ENCODE results near the gene CCDC24.

The CCDC24 gene

DNA sequence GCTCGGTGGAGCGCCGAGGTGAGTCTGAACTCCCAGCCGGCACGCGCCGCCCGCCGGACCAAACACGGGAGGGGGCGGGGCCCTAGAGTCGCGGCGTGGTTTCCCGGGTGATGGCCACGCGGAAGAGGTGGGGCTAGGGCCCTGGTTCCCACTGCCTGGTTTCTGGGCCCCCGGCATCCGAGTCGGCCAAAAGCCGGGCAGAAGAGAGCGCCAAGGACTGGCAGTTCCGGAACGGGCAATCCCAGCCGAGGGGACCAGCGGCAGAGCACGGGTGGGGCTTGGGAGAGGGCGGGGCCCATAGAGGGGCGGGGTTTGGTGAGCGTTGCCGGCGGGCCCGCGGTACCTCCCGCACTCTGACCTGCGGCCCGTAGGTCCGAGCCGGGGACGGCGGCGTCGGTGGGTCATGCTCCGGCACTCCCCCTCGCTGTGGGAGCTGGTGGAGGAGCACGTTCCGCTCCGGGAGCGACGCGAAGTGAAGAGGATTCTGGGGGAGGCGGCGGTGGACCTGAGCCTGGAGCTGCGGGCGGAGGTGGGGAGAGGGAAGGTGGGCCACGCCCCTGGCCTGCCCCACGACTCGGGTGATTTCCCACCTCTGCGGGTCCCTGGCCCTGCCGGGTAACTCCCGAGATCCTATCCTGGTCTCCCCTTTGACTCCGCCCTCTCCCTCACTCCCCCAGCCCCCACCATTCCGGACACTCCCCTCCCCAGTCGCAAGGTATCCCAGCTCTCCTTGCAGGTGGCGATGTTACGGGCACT is at the start of gene CCDC24:
CCDC24 (plus strand) TSS at position 124 of the 756 bp plus-strand sequence; CDS start at position 404, 280 bp downstream.
- DNase-seq (ENCODE audit: low spot score): peak; percentile 80

DNA sequence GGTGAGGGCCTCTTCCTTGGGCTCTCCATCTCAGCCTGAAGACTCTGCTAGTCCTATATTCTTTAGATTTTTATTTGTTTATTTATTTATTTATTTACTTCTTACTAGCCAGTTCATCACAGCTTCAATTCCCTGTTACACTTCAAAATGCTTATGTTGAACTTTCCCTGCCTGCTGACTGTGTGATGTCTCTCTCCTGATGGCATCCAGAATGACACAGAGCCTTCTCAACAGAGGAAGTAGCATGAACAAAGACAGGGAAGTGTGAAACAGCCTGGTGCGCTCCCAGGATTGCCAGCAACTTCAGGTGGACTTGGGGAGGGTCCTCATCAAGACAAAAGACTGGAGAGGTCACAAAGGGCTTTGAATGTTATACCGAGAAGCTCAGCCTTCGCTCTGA is 49.0 kb upstream of the CCDC24 start:
- DNase-seq (ENCODE audit: low spot score): no peak

DNA sequence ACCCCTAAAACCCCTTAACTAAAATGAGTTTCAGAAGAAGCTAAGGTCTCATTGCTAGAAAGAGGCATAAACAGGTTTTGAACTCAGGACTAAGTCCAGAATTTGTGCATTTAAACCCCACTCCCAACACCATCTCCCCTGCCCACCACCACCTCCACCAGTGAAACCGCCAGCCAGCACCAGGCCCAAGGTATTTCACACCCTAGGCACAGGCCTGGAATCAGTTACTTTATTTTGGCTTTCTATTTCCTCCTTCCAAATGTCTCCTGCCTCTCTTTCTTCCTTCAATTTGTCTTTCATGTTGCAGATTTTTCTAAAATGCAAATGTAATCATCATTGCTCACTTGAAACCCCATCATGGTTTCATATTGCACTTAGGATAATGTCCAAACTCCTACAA is 46.5 kb upstream of the CCDC24 start:
- no peak for DNase-seq (ENCODE audit: low spot score)

DNA sequence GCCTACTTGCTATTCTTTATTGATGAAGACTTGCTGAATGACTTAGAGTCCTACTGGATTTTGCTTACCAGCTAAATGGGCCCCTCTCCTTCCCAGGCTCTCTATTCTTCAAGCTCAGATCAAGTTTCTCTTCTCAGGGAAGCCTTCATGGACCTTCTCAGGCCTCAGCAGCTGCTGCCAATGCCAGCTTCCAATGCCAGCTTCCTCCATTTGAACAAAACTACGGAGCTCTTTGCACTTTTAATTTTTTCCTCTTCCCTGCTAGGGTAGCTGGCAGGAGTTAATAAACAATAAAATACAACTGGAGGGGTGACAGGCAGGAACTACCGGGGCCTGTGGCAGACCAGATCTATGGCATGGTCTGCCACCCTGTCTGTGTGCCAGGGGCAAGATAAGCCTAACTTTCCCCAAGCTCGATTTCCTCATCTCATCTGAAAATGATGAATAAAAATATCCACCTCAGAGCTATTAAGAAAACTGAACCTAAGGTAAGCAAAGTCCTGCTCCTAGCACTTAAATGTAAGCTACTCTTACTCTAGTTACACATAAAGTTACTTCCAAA is 45.6 kb upstream of the CCDC24 start:
- no peak for DNase-seq (ENCODE audit: low spot score)

DNA sequence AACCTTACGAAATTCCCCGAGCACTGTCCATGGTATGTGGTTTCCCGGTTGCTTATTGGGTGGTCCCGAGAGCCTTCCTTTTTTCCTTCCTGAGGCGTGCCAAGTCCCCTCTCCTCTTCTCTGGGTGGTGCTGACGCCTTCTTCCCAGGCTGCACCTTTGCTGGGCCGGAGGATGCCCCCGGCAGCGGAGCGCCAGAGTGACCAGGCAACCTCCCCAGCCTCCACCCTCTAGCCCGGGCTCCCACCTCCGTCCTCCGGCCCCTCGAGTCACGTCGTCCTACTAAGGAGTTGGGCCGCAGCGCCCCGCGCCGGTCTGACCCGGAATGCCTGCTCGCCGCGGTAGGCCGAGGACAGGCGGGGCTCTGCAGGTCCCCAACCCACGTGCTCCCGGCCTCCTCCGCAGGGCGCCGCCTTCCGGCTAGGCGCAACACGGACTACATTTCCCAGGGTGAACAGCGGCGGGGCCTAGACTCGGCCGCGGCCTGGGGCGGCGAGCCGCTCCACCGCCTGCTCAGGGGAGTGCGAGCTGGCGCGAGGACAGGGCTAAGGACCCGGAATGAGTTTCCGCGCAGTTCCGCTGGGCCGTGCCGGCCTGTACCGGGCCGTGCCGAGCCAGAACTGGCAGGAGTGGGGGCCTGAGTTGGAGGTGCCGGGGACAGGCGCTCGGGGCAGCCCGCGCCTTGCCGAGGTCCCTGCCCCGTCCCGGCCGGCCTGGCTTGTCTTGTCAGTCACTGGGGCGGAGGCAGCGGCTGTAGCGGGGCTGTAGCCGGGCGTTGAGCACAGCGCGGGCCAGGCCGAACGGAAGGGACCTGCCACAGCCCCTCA is 45.0 kb upstream of the CCDC24 start, which contains the start of gene IPO13:
IPO13 (plus strand) TSS at position 715 of the 825 bp plus-strand sequence. CDS start 651 bp downstream, outside the sequence.
- DNase-seq (ENCODE audit: low spot score): peak; percentile 97

DNA sequence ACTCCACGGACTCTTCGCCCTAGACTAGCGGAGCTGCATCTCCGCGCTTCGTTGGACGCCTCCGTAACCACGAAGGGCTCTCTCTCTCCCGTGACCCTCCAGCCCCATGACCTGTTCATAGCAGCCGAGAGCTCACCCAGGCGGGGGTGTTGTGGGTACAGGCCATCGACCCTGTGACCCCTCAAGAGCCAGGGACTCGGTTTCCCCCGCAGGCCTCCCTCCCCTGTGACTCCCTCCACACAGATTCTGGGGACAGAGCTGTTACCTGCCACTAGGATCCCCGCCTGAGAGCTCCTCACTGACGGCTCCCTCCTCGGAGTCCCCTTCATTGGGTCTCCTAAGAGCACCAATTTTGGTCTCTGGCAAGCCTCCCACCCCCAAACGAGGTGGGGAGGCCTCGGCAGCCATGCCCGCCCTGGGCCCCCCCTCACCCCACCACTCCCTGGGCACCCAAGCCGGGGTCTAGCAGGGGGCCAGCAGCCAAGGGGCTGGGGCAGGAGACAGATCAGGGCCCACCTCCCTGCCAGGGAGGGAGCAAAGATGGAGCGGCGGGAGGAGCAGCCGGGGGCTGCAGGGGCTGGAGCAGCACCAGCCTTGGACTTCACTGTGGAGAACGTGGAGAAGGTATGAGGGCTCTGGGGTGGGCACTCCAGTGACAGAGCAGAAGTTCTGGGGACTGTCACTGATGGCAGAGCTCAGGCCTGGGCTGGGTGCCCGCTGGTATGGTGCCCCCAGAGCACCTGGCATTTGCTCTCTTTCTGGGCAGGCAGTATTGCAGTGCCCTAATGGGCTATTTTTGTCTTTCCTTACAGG is 44.1 kb upstream of the CCDC24 start:
- no peak for DNase-seq (ENCODE audit: low spot score)

DNA sequence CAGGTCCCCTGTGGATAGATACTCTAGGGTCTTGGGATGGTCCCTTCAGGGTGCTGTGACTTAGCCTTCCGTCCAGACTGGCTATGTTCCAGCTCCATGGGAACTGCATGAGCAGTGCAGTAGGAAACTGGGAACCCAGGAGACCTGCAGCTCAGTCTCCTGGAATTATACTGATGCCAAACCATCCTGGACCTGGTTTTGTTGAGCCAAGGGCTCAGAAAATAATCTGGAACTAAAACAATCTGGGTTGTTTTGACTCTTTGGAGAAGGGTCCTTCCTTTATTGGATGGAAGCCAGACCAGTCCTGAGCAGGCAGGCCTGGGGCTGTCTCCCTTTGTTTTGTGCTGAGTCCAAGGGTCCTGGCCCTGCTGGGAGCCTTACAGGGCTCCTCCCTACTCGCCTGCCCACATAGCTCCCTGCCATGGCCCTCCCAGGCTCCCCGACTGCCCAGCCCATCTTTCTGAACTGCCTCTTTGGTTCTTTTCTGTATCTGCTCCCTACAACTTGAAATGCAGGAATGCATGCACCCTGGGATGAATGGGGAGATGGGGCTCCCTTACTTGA is 43.4 kb upstream of the CCDC24 start:
- DNase-seq (ENCODE audit: low spot score): no peak

DNA sequence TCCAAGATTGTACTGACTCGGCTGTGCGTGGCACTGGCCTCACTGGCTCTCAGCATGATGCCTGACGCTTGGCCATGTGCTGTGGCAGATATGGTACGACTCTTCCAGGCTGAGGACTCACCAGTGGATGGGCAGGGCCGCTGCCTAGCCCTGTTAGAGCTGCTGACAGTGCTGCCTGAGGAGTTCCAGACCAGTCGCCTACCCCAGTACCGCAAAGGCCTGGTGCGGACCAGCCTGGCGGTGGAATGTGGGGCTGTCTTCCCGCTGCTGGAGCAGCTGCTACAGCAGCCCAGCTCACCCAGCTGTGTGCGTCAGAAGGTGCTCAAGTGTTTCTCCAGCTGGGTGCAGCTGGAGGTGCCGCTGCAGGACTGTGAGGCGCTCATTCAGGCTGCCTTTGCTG is 41.7 kb upstream of the CCDC24 start:
- DNase-seq (ENCODE audit: low spot score): no peak

DNA sequence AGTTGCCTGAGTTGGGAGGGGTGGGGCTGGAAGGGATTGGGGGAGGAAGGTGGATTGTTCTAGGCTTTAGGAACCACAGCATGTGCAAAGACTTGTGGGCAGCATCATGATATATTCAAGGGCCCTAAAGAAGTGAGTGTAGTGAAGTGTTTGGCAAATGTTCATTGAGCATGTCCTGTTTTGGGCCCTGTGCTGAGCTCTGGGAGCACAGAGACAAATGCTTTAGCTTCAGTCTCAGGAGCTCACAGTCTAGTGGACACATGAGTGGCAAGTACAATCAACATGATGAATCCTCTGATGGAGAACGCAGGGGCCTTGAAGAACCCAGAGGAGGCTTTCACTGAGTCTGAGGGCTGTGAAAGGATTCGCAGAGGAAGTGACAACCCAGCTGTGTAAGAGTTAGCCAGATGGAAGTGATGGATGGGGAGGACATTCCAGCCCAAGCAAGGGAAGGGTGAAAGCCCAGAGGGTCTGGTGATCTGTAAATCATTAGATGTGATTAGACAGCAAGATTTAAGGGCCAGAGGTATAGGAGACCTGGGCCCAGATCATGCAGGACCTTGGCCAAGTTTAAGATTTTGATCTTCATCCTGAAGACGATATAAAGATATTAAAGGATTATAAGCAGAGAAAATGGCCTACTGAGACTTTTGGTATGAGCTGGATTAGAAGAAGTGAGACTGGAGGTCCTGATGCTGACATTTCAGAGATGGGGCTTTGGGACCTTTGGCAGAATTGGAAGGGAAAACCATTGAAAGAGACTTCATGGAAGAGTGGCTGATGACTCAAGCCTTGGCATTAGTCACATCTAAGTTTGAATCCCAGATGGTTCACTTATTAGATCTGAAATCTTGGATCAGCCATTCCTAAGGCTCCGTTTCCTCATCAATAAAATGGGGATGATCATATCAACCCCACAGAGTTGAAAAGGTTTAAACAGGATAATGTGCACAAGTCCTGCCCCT is 40.1 kb upstream of the CCDC24 start:
- DNase-seq (ENCODE audit: low spot score): no peak

DNA sequence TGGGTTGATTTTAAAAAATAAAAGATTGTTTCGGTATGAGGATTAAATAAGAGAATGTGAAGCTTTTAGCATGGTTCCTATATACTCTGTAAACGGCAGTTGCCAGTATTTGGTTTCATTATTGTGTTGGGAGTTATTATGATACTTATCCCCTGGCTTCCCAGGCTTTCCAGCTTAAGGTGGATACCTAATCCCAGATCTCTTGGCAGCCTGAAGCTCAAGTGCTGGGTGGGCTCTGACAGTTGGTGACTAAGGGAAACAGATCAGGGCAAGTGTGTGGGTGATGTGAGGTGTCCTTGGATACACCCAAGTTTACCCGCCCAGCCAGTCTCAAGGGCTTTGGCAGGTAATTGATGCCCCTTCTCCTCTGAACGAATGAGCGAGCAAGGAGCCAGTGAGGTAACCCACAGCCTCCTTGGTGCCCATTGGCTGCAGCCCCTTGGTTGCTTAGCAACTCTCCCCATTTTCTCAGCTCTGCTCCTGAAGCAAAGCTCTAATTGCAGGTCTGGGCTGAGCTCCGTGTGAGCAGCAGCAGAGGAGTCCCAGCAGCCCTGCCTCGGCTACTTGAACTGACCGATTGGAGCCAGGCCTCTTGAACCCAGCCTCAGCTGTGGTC is 38.6 kb upstream of the CCDC24 start:
- no peak for DNase-seq (ENCODE audit: low spot score)

DNA sequence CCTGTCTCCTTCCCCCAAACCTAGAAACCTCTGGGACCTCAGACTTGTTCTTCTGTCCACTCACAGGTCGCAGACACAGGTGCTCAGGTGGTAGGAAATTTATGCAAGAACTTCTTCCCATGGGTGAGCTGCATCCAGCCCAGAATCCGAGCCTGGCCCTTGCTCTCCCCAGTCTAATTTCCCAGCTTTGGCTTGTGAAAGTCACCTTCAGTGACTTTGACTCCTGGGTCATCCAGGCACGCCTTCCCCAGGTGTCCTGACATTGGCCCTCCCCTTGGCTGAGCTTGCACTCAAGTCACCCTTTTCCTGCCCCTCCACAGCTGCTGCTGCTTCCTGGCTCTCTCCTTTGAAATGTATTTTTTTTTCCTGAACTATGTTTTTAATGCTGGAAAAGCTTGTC is 38.0 kb upstream of the CCDC24 start:
- no peak for DNase-seq (ENCODE audit: low spot score)

DNA sequence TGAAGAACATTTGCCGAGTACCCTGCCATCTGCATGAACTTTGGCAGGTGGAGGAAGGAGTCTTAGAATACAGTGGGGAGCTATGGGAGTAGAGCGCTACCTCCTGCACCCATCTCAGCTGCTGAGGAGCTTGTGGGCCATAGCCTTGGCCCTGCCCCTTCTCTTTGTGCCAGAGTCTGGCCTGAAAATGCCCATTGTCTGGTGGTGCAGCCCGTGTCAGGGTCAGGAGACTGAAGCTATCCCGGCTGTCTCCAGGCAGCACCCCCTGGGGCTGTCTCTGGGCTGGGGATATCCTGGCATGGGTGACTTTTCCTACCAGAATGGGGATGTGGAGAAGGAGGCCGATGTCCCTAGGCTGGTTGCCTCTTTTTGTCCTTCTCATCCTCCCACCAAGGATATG is 37.4 kb upstream of the CCDC24 start:
- no peak for DNase-seq (ENCODE audit: low spot score)

DNA sequence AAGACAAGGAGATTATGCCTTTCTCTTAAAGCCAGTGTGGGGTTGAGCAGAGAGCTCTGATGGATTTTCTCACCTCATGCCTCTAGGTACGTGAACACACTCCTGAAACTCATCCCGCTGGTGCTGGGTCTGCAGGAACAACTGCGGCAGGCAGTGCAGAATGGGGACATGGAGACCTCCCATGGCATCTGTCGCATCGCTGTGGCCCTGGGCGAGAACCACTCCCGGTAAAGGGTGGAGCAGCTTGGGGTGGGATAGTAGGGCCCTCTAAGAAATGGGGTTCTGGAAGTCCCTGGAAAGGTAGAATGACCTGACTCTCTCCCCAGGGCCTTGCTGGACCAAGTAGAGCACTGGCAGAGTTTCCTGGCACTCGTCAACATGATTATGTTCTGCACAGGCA is 35.2 kb upstream of the CCDC24 start:
- DNase-seq (ENCODE audit: low spot score): no peak

DNA sequence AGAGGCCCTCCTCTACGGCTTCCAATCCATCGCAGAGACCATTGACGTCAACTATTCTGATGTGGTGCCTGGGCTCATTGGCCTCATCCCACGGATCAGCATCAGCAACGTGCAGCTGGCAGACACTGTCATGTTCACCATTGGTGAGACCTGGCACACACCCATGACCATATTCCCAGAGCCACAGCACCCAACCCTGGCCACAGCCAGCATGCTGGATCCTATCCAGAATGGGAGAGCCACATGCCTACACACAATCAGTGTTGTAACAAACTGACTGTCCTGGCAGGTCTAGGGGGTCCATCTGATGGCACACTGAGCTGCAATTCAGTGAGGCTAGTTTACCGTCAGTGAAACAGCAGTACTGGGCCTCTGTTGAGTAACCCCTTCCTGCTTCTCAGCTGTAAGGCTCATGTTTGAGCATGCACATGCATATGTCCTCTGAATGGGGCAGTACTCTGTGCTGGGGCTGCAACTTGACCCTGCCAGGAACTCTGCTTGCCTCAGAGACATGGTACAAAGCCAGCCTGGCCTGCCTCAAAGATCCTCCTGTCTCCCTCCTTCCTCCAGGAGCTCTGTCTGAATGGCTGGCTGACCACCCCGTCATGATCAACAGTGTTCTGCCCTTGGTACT is 33.9 kb upstream of the CCDC24 start:
- no peak for DNase-seq (ENCODE audit: low spot score)

DNA sequence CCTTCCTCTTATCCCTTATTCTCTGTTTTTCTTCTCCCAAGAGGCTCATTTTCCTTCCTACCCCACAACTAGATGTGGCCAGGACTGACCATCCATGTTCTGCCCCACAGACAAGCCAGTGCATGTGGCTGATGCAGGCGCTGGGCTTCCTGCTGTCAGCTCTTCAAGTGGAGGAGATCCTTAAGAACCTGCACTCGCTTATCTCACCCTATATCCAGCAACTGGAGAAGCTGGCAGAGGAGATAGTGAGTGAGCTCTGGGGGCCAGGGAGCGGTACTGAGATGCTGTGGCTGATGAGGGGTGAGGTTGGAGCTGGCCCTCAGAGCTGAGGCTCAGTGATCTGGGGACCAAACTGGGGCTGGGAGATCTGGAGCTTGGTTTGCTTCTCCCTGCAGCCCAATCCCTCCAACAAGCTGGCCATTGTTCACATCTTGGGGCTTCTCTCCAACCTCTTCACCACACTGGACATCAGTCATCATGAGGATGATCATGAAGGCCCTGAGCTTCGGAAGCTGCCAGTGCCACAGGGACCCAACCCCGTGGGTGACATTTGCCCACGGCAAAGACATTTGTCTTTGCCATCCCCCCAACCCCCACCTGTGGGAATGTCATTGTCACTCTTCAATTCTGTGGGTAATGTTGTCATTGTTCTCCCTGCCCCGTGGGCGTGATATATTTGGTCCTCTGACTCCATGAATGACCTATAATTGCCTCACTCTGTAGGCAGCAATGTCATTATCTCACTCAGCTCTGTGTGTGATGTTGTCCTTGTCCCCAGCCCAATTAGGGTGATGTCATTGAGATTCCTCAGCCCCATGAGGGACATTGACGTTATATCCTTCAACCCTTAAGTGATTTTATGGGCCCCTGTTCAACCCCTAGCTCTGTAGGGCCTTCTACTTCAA is 32.8 kb upstream of the CCDC24 start:
- no peak for DNase-seq (ENCODE audit: low spot score)

DNA sequence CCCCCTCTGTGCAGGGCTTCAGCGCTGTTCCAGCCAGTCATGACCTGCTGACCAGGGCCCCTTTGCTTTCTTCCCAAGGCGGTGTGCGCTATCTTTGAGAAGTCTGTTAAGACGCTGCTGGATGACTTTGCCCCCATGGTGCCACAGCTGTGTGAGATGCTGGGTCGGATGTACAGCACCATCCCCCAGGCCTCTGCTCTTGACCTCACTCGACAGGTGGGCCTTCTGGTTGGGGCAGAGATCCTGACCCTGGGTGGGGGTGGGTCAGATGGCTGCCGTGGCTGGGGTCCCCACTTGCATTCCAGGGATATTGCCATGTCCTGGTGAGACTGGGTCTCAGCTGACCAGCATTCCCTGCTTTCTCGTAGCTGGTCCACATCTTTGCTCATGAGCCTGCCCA is 30.6 kb upstream of the CCDC24 start:
- DNase-seq (ENCODE audit: low spot score): no peak

DNA sequence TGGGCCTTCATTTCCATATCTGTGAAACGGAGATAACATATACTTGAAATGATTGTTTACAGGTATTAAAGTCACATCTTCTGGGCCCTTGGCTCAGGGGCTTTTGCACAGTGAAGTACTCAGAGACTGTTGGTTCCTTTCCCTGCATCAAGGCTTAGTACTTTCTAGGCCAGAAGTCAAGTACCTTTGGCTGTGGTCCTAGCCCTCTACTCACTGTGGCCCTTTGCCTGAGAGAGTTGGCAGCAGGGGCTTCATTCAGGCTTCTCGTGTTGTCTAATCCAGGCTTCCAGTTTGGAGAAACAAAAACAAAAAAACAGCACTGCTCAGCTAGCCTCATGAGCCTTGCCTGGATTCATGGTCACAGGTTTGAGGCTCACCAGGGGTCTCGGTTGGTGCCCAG is 29.7 kb upstream of the CCDC24 start:
- DNase-seq (ENCODE audit: low spot score): no peak

DNA sequence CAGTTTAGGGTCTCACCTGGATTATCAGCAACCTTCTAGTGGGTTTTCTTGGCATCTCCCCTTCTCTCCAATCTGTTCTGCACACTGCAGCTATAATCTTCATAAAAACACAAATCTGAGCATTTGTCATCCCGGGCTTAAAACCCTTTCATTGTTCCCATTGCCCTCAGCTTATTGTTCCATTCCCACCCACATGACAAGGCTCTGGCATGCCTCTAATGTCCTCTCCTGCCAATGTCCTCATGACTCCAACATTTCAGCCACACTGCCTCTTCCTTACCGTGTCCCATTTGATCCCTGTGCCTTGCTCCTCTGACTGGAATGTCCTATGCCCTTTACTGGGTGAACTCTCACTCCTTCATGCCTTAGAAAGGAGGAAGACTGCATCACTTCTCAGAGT is 29.1 kb upstream of the CCDC24 start:
- DNase-seq (ENCODE audit: low spot score): no peak

DNA sequence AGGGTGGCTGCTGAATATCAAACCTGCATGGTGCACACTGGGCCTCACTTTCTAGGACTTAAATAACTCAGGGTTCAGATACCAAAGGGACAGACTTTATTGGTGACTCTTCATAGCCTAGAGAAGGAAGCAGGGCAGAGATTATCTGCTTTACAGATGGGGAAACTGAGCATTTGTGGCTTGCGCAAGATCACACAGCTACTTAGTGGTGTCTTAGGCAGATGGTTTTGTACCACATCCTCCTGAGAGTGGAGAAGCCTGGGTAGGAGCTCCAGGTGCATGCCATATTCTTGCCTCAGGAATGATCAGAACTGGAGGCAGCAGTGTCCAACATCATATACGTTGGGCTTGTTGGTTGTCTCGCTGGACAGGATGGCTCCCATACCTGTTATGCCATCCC is 28.4 kb upstream of the CCDC24 start:
- DNase-seq (ENCODE audit: low spot score): no peak
